Measurements from ENCODE around the gene FGFR2. TPM values are rescaled to one million over a fixed set of nuclear protein-coding genes. Genes with fewer than 3 reads are reported as not detected.

FGFR2 gene
- total RNA-seq, 6 experiments from 2014 or later: not detected

DNA sequence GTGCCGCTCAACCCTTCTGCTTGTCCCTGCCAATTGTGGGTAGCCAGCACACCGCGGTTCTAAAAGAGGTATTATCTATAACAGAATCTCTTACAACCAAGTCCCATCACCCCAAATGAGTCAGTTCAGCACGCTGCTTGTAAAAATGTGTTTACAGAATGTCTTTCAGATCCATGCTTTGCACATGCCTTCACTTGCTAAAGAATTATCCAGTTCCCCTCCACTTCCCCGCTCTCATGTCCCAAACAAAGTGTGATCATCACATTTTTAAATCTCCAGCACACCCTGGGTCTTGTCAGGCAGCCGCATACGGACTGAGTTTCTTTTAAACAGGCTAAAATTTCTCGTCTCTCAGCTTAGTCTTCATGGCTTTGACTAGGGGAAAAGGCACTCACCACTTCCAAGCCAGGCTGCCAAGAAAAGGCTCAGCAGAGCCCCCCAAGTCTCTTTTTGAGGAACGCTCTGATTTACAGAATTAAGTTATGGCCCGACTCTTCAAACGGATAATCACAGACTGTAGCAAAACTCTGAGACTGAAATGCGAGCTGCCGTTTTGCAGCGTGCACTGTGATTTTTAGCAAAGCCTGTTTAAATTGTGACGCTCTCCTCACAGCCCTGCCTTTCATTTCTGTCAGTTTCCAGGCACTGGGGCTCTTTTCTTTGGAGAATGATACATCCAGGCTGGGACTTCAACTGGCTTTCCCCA is 29.8 kb upstream of the FGFR2 start:
- no peak overlapping the region for H3K27ac Mint-ChIP-seq
- peak; percentile 4 for DNase-seq

DNA sequence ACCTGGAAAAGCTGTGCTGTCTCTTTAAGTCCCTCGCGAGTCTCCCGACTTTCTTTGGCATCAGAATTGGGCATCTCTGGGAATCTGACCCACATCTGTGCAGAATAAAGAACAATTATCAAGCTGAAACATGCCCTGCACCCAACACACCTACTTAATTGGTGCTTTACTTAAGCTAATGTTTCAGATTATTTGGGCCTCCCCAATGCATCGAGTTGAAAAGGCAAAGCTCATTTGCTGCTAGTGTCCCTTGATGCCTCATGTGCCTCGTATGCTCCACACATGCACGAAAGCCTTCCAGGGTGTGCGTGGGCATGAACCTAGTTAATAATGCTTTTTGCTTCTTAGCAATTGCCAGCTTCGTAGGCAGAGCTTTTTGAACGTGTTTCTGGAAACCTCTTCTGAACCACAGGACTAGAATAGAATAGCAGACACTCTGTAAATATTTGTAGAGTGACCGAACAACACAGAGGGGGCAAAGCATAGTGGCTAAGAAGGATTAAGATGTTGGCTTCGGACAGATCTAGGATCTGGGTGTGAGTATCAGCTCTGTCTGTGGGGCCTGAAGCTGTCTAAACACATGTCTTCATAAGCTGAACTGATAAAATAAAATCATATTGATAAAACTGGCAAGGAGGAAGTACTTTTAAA is 26.7 kb upstream of the FGFR2 start:
- H3K4me1 Mint-ChIP-seq (ENCODE audit: low read depth): peaks cover 11% of the 10 kb centered on the region
- H3K9me3 Mint-ChIP-seq: peaks cover 4% of the 10 kb centered on the region; the same call in 1 of the 2 replicates
- TF ChIP-seq CTCF (IDR thresholded peaks at IDR 0.05): no peak
- no peak overlapping the region for H3K27ac Mint-ChIP-seq
- no peak overlapping the region for H3K4me3 Mint-ChIP-seq
- H3K36me3 Mint-ChIP-seq (ENCODE audit: low read depth): no peaks in the 10 kb centered on the region
- no peak for DNase-seq
- H3K27me3 Mint-ChIP-seq (ENCODE audit: insufficient read depth): peaks cover 6% of the 10 kb centered on the region; the same call in 1 of the 2 replicates

More for the DNA sequence above, 29.8 kb upstream of the FGFR2 start:
- Mint-ChIP-seq H3K27me3 (ENCODE audit: insufficient read depth) (peaks cover 10% of the 10 kb centered on the region), H3K36me3 (ENCODE audit: low read depth) (no peaks in the 10 kb centered on the region), H3K9me3 (no peaks in the 10 kb centered on the region; the same call in 1 of the 2 replicates), H3K4me1 (ENCODE audit: low read depth) (peaks cover 11% of the 10 kb centered on the region), H3K4me3 (peak overlapping the region; percentile 10; the same call in 1 of the 2 replicates)
- TF ChIP-seq CTCF (IDR thresholded peaks at IDR 0.05): no peak

DNA sequence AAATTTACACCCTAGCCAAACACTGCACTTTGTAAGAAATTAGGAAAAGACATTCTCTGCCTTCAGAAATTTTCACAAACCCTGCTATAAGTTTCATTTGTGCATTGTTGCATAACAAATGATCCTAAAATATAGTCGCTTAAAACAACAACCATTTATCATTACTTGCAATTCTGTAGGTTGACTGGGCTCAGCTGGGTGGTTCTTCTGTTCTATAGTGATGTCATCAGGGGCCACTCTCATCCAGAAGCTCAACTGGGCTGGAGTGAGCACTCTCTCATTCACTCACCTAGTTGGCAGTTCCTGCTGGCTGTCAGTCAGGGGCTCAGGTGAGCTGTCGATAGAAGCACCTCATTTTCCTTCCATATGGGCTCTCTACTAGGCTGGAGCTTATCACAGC is 20.7 kb upstream of the FGFR2 start:
- Mint-ChIP-seq H3K27me3 (ENCODE audit: insufficient read depth) (peaks cover 3% of the 10 kb centered on the region), H3K4me1 (ENCODE audit: low read depth) (no peaks in the 10 kb centered on the region), H3K36me3 (ENCODE audit: low read depth) (no peaks in the 10 kb centered on the region), H3K9me3 (peaks cover 42% of the 10 kb centered on the region), H3K27ac (no peak overlapping the region), H3K4me3 (no peak overlapping the region)
- DNase-seq: no peak
- no peak for TF ChIP-seq CTCF (IDR thresholded peaks at IDR 0.05)

DNA sequence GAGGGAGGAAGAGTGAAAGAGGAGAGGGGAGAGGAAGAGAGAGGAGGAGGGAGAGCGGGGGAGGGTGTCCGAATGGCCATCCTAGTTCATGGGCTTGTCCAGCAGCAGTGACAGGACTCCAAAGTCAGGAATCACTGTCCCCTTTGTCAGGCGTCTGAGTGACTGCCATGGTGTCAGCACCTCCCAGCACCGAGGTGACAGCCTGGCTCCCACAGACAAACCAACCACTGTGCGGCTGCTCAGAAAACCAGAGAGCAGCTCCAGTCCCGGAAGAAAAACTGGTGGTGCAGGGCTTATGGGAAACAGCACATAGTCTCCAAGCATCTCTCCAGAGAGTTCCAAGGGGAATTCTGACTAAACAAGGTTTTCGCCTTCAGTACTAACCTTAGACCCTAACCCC is 18.9 kb upstream of the FGFR2 start:
- no peak for DNase-seq
- peaks cover 49% of the 10 kb centered on the region for H3K9me3 Mint-ChIP-seq
- H3K4me1 Mint-ChIP-seq (ENCODE audit: low read depth): no peaks in the 10 kb centered on the region
- H3K4me3 Mint-ChIP-seq: no peak overlapping the region
- H3K36me3 Mint-ChIP-seq (ENCODE audit: low read depth): no peaks in the 10 kb centered on the region
- TF ChIP-seq CTCF (IDR thresholded peaks at IDR 0.05): no peak
- peaks cover 3% of the 10 kb centered on the region for H3K27me3 Mint-ChIP-seq (ENCODE audit: insufficient read depth)
- no peak overlapping the region for H3K27ac Mint-ChIP-seq

- DNase-seq: no peak
- no peaks in the 10 kb centered on the region for H3K36me3 Mint-ChIP-seq (ENCODE audit: low read depth)
- H3K4me3 Mint-ChIP-seq: no peak overlapping the region
- TF ChIP-seq CTCF (IDR thresholded peaks at IDR 0.05): no peak
- H3K27me3 Mint-ChIP-seq (ENCODE audit: insufficient read depth): peaks cover 3% of the 10 kb centered on the region
- H3K27ac Mint-ChIP-seq: no peak overlapping the region
- peaks cover under 1% of the 10 kb centered on the region; the same call in 1 of the 2 replicates for H3K4me1 Mint-ChIP-seq (ENCODE audit: low read depth)
- peaks cover 49% of the 10 kb centered on the region for H3K9me3 Mint-ChIP-seq
These were observed 18.0 kb upstream of the FGFR2 start for GRCh38 chr10:121616291-121616690.
